ENCODE results near the gene KLHL2.
"Not testable (repeated sequence)": the region's sequence is repeated elsewhere in the genome, so short reads cannot be mapped to it uniquely, and the experiment has no call there.

DNA sequence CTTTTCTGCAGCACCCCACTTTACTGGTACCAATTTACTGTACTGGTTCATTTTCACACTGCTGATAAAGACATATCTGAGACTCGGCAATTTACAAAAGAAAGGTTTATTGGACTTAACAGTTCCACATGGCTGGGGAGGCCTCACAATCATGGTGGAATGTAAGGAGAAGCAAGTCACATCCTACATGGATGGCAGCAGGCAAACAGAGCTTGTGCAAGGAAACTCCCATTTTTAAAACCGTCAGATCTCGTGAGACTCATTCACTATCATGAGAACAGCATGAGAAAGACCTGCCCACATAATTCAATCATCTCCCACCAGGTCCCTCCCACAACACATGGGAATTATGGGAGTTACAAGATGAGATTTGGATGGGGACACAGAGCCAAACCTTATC is 77.3 kb downstream of the KLHL2 start:
- TF ChIP-seq ZNF274 (IDR thresholded peaks at IDR 0.05; ENCODE audit: low read depth, low read length); YY1 (IDR thresholded peaks at IDR 0.05; ENCODE audit: insufficient read depth, insufficient read length): not testable (repeated sequence)

Measured in NT2/D1 (cell line).